ENCODE measurements around the gene SLC29A3. TPM values are rescaled to one million over a fixed set of nuclear protein-coding genes. Genes with fewer than 3 reads are reported as not detected.

SLC29A3 gene
- polyA plus RNA-seq, 1 experiment, result 7.2 TPM

DNA sequence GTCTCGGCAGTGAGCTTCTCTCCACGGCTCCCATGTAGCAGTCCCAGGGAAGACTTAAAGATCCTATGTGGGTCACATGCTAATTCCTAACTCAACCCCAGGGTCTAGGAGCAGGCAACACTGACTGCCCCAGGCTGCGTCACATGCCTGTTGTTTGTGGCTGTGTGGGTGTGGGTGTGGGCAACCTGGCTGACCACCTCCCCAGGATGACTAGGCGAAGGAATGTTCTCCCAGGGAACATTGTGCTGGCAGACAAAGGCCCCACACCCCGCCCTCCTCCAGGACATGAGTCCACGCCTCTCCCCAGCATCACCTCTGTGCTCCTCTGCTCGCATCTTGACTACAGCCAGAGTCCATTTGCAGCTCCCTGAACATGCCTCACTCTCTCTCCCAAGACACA, 30.3 kb downstream of the SLC29A3 start:
- Histone ChIP-seq H3K36me3 (ENCODE audit: control insufficient read depth, insufficient read depth, low read length) (no peaks in the 10 kb centered on the region), H3K4me3 (ENCODE audit: low read depth, low read length) (no peak overlapping the region), H3K27me3 (ENCODE audit: control insufficient read depth, insufficient read depth, low read length) (peaks cover 5% of the 10 kb centered on the region)
- TF ChIP-seq, protein P1, sequence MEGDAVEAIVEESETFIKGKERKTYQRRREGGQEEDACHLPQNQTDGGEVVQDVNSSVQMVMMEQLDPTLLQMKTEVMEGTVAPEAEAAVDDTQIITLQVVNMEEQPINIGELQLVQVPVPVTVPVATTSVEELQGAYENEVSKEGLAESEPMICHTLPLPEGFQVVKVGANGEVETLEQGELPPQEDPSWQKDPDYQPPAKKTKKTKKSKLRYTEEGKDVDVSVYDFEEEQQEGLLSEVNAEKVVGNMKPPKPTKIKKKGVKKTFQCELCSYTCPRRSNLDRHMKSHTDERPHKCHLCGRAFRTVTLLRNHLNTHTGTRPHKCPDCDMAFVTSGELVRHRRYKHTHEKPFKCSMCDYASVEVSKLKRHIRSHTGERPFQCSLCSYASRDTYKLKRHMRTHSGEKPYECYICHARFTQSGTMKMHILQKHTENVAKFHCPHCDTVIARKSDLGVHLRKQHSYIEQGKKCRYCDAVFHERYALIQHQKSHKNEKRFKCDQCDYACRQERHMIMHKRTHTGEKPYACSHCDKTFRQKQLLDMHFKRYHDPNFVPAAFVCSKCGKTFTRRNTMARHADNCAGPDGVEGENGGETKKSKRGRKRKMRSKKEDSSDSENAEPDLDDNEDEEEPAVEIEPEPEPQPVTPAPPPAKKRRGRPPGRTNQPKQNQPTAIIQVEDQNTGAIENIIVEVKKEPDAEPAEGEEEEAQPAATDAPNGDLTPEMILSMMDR (IDR thresholded peaks at IDR 0.05; ENCODE audit: insufficient read depth, low read depth, low read length), result no peak
- DNase-seq (ENCODE audit: low read depth), result no peak
- ChIA-PET POLR2A (no interaction called here), CTCF (interaction anchor here (0.6 to 1.6 kb wide), 2 partner anchors 293 to 348 kb away, joined by 5 read pairs; no protein-coding TSS in a partner anchor)

DNA sequence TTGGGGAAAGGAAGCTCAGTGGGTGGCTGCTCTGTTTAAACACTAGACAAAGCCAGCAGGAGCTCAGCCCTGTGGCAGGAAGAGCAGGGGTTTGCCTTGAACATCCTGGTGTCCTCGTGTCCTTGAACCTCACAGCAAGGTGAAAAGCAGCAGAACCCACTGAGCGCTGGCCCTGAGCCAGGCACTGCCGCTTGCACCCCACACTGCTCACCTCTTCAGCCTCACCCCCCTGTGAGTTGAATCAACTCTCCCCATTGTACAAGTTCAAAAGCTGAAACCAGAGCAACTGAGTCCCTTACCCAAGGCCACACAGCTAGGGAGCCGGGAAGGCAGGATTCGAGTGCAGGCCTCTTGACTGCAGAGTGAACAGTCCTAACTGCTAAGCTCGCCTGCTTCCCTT, 32.0 kb downstream of the SLC29A3 start:
- CTCF ChIA-PET, result interaction anchor here (1.0 kb wide), 1 partner anchor 8 kb away, joined by 5 read pairs; no protein-coding TSS in a partner anchor
- POLR2A ChIA-PET, result no interaction called here
- H3K27me3 ChIP-seq (ENCODE audit: control insufficient read depth, insufficient read depth, low read length), result peaks cover 2% of the 10 kb centered on the region; the same call in 1 of the 2 replicates
- no peak for DNase-seq (ENCODE audit: low read depth)
- H3K4me3 ChIP-seq (ENCODE audit: low read depth, low read length), result no peak overlapping the region
- TF ChIP-seq, protein P1 (IDR thresholded peaks at IDR 0.05; ENCODE audit: insufficient read depth, low read depth, low read length), result no peak
- no peaks in the 10 kb centered on the region for H3K36me3 ChIP-seq (ENCODE audit: control insufficient read depth, insufficient read depth, low read length)

DNA sequence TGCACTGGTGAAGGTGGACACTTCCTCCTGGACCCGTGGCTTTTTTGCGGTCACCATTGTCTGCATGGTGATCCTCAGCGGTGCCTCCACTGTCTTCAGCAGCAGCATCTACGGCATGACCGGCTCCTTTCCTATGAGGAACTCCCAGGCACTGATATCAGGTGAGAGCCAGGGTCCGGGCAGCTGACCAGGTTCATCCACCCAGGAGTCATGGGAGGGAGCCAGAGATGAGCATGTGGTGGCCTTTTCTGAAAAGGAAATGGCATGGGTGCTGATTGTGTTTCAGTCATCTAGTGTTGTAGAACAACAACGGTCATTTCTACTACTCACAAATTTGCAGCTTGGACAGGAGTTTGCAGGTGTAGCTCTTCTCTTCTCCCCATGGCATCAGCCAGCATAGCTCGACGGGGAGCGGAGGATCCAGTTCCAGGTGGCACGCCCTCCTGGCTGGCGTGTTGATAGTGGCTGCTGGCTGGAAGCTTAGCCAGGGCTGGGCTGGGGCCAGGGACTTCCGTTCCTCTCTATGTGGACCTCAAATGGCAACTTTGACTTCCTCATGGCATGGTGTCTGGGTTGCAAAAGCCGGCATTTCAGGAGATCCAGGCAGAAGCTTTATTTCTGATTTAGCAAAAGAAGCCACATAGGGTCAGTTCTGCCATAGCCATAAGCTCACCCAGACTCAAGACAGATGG, 32.7 kb downstream of the SLC29A3 start:
- ChIA-PET CTCF (interaction anchor here (0.7 to 1.9 kb wide), 5 partner anchors 19 to 271 kb away, joined by 3 to 5 read pairs (median 3); no protein-coding TSS in a partner anchor), POLR2A (no interaction called here)
- no peaks in the 10 kb centered on the region; the same call in 1 of the 2 replicates for H3K27me3 ChIP-seq (ENCODE audit: control insufficient read depth, insufficient read depth, low read length)
- no peaks in the 10 kb centered on the region for H3K36me3 ChIP-seq (ENCODE audit: control insufficient read depth, insufficient read depth, low read length)
- H3K4me3 ChIP-seq (ENCODE audit: low read depth, low read length), result no peak overlapping the region
- DNase-seq (ENCODE audit: low read depth), result no peak
- TF ChIP-seq, protein P1 (IDR thresholded peaks at IDR 0.05; ENCODE audit: insufficient read depth, low read depth, low read length), result no peak

GRCh38 chr10:71353639-71354038, 34.6 kb downstream of the SLC29A3 start:
- TF ChIP-seq, protein P1 (IDR thresholded peaks at IDR 0.05; ENCODE audit: insufficient read depth, low read depth, low read length), result no peak
- H3K4me3 ChIP-seq (ENCODE audit: low read depth, low read length), result no peak overlapping the region
- H3K27me3 ChIP-seq (ENCODE audit: control insufficient read depth, insufficient read depth, low read length), result no peaks in the 10 kb centered on the region
- no peaks in the 10 kb centered on the region for H3K36me3 ChIP-seq (ENCODE audit: control insufficient read depth, insufficient read depth, low read length)
- CTCF ChIA-PET, result interaction anchor here (0.6 kb wide), 1 partner anchor 455 kb away, joined by 3 read pairs; no protein-coding TSS in a partner anchor
- POLR2A ChIA-PET, result no interaction called here
- DNase-seq (ENCODE audit: low read depth), result no peak

- Histone ChIP-seq H3K36me3 (ENCODE audit: control insufficient read depth, insufficient read depth, low read length) (no peaks in the 10 kb centered on the region), H3K27me3 (ENCODE audit: control insufficient read depth, insufficient read depth, low read length) (no peaks in the 10 kb centered on the region), H3K4me3 (ENCODE audit: low read depth, low read length) (no peak overlapping the region)
- CTCF ChIA-PET, result interaction anchor here (0.6 to 1.2 kb wide), 2 partner anchors 16 to 30 kb away, joined by 3 read pairs; no protein-coding TSS in a partner anchor
- POLR2A ChIA-PET, result no interaction called here
- no peak for DNase-seq (ENCODE audit: low read depth)
- TF ChIP-seq, protein P1 (IDR thresholded peaks at IDR 0.05; ENCODE audit: insufficient read depth, low read depth, low read length), result no peak
Observed at GRCh38 chr10:71354776-71355175, 35.7 kb downstream of the SLC29A3 start.
